Stimulated activated naive CD8-positive, alpha-beta T cell treated with anti-CD3 and anti-CD28 coated beads, Interleukin-15, Interleukin-2, amounts not matched to agents 100 U/mL and 50 U/mL, for 24 hours (primary cell): Measurements from ENCODE around the gene PLCL1.

Source experiments
- ATAC-seq: fragments of 150-1000 bp; cut with Tn5 transposase; one replicate; pipeline ENCODE4 v1.10.0; 2021
- DNase-seq: peaks from one replicate; pipeline ENCODE4 v3.0.0; 2021

Gene PLCL1

DNA sequence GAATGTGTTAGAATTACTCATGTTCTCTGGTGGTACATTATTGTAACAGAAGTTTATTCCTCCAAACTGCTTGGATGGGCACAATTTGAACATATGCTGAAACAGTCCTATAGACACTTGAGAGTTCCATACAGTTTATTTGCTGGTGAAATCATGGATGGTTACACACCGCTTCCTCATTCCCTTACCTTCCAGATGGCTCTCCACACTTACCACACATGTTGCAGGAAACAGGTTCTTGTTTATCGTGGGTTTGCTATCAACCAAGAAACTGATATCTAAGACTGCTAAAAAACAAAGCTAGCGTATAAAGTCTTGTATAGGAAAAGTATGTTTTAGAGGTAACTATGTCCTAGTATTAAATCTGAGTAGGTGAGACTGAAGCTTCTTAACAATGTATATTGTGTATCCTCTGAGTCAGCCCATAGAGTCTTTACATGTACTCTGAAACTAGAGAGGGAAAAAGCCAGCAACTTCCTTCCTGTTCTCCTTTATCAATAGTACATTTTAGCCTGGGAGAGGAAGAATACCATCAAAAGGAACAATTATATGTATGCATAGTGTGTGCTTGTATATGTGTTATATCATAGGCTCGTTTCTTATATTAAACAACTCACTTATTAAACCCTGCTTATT lies 313.1 kb downstream of the PLCL1 start:
- DNase-seq: no peak
- ATAC-seq: no peak

DNA sequence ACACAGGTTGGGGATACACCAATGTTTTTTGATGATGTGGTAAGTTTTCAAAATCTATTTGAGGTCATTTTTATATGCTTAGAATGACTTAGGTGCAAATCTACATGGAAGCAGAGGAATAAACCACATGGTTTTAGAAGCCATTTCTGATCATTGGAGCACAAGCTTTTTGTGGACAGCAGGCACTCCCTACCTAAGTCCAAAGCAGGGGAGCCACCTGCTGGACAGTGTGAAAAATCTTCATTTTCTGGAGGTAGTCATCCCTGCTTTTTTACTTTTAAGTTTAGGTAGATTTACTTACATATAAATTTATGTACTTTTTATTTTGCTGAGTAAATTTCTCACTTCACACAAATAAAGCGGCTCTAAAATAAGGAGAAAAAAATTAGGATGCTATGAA lies 323.2 kb downstream of the PLCL1 start:
- peak; percentile 51 for DNase-seq
- ATAC-seq: peak; percentile 61

DNA sequence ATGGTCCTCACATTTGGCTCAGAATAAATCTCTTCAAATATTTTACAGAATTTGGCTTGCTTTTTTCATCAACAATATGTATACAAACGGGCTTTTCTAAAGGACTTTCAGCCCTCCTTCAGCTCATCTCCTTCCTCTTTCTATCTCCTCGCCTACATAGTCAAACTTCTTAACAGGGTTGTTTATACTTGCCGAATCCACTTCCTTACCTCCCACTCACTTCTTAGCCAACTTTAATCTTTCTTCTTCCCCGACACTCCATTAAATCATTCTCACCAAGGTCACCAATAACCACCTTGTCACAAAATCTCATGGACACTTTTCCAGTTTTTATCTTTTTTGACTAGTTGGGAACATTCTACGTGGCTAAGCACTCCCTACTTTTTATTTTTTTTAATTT lies 325.2 kb downstream of the PLCL1 start:
- DNase-seq (no peak), ATAC-seq (no peak)

DNA sequence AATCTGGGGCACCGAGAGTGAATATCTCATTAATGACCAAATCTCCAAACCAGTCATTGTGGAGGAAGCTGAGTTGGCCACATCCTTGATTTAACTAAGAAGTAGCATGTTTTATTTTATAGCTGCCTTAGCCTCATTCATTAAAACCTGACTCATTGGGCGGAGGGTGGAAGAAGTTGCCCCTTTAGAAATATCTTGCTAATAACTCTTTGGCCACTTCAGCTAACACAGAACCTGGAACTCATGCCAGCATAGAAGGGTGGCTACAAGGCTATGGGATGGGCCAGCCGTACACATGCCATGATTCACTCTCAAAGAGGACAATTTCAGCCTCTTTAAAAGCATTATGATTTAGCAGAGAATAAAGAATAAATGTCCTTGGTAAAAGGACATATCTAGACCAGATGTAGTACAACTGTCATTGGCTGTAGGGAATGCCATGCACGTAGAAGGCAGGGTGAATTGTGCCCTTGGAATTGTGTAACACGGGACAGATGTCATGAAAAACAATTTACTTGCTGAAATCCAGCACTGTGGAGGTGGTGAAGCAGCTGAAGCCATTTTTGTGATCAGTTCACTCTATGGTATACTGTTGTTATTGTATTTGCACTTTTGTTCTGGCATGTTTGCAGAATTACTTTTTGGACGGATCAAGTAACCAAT lies 330.0 kb downstream of the PLCL1 start:
- no peak for DNase-seq

DNA sequence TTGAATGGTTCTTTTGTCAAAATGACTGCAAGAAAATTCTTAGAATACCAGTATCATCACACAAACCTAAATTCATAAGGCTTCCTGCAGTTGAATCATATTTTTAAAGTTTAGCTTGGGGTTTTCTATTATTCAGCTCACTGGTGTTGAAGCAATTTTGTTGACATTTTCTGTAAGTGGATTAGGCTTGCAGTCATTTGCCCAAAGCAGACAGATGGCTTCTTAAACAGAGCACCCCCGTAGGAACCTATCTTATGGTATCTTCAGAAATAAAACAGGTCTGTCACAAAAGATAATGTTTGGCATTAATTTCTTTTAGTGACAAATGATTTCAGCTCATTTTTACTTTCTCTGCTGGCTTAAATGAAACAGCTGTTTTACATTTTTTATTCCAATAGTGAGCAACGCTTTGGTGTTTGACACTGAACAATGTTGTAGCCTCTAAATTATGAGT lies 331.1 kb downstream of the PLCL1 start:
- no peak for DNase-seq
- no peak for ATAC-seq

More for the DNA sequence above, 330.0 kb downstream of the PLCL1 start:
- no peak for ATAC-seq

DNA sequence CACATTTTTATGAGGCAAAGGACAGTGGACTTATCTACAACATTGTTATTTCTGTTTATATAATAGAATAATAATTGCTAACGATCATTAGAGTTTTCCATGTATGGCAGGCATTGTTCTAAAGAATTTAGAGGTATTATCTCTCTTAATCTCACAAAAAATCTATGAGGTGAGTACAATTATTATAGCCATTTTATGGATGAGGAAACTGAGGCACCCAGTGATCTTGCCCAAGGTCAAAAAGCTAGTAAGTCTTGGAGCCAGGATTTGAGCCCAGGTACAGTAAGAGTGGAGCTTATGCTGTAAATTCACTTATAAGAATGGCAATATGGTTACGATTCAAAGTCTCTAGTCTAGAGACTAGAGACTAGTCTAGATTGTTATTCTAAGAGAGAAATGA lies 331.7 kb downstream of the PLCL1 start:
- DNase-seq: no peak
- no peak for ATAC-seq

DNA sequence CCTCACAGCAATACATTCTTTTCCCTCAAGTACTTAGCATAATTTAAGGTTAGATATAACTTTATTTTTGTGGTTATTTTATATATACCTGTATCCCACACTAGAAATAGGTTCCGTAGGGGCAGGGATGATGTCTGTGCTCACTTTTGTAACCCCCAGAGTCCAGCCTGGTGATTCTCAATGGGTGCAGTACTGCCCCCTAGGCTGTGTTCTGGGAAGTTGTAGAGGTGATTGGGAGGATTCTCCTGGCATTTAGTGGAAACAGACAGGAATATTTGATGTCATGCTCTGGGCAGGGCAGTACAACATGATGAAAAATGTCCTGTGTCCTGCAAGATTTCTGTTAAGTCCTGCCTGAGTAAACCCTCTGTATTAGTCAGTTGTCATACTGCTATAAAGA lies 333.3 kb downstream of the PLCL1 start:
- no peak for ATAC-seq

DNA sequence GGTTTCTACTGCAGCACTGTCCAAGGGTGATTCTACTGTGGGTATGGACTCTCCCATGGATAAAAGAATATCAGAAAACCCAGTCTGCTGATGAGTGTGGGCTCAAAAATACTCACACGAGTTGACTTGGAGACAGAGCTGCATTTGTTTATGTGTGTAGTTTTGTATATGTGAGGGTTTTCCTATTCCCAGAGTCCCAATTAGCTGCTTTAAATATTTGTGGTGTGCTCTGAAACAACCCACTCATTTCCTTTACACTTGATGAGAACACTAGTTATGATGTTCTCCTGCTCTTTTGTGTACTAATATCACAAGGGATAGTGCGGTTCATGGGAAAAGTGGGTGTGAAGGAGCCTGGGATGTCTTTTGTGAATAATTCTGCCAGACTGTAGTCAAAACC lies 337.3 kb downstream of the PLCL1 start:
- ATAC-seq (no peak), DNase-seq (no peak)

More for the DNA sequence above, 333.3 kb downstream of the PLCL1 start:
- DNase-seq: no peak

DNA sequence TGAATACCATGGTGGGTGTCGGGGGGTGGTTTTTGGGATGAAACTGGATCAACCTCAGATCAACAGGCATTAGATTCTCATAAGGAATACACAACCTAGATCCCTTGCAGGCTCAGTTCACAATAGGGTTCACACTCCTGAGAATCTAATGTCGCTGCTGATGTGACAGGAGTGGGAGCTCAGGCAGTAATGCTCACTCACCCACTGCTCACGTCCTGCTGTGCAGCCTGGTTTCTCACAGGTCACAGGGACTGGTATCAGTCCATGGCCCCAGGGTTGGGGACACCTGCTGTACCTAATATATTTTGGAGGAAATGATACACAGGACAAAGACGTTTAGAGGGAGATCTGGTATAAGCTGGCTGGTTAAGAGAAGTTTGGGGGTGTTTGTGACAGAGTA lies 338.8 kb downstream of the PLCL1 start:
- no peak for DNase-seq
- ATAC-seq: no peak

DNA sequence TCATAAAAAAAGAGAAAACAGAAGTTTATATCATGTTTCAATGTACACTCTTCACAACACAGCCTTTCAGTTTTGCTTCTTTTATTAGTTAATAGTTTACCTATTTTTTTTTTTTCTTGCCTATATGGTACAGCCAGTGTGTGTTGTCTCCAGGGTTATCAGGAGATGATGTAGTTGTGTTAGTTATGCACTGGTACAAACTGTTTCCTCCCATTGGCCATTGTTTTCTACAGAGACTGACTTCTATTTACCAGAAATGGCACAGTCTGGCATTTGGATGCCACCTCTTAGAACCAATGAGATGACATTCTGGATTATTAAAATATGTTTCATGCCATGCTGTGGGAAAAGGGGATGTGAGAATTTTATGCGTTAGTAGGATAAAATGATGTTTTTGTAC lies 339.4 kb downstream of the PLCL1 start:
- DNase-seq: no peak
- no peak for ATAC-seq

DNA sequence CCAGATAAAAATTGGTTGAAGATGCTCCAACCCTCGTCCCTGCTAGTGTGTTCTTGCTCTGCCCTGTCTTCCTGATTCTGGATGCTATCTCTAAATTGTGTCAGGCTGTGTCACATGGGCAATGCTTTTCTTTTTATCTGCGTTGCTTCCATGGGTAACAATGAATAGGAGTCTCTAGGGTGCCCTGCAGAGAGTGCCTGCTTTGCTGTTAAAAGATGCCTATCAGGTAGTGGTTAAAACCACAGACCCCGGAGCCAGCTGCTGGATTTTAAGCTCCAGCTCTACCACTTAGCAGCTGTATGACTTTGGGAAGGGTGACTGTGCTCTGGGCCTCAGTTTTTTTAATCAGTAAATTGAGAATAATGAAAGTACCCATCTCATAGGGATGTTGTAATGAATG lies 340.3 kb downstream of the PLCL1 start:
- ATAC-seq (peak; percentile 43), DNase-seq (no peak)

DNA sequence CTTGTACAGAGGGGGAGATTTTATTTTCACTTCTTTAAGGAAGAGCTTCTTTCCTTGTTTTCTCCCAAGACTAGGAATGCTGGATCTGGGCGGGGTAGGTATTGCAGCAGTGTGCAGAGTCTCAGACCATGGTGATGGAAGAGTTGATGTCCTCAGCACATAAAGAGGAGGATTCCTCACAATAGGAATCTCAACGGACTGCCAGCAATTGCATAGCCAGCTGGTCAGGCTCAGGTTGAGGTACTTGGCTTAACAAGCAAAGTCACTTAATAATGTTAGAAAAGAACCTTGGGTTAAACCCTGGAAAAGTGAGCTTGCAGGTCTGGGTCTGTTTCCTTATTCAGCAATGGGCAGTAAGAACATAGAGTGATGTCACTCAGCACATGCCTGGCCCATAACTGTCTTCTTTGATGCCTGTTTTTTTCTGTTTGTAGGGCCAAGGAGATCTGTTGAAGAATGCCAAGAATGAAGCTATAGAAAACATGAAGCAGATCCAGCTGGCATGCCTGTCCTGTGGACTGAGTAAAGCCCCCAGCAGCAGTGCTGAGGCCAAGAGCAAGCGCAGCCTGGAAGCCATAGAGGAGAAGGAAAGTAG lies 342.1 kb downstream of the PLCL1 start:
- ATAC-seq: no peak
- no peak for DNase-seq

DNA sequence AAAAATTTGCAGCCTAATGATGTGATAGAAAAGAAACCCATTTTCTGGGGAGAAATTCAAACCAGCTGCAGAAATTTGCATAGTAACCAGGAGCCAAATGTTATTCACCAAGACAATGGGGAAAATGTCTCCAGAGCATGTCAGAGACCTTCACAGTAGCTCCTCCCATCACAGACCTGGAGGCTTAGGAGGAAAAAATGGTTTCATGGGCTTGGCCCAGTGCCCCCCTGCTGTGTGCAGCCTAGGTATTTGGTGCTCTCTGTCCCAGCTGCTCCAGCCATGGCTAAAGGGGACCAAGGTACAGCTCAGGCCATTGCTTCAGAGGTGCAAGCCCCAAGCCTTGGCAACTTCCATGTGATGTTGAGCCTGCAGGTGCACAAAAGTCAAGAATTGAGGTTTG lies 352.9 kb downstream of the PLCL1 start:
- ATAC-seq (no peak), DNase-seq (no peak)

DNA sequence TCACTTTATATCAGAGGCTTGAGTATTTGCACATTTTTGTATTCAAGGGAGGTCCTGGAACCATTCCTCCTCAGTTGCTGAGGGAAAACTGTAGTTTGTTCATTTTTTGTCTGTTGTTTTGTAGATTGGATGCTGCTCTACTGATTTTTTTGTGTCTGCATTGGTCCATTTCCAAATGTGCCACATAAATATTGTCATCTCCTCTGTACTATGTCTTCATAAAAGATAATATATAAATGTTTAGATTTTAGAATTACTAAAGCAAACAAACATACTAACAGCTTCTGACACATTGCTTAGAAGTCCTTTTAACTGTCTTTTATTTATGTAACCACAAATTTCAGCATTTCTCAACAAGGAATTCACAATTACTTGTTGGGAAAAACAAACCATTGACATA lies 356.8 kb downstream of the PLCL1 start:
- DNase-seq (no peak), ATAC-seq (no peak)

DNA sequence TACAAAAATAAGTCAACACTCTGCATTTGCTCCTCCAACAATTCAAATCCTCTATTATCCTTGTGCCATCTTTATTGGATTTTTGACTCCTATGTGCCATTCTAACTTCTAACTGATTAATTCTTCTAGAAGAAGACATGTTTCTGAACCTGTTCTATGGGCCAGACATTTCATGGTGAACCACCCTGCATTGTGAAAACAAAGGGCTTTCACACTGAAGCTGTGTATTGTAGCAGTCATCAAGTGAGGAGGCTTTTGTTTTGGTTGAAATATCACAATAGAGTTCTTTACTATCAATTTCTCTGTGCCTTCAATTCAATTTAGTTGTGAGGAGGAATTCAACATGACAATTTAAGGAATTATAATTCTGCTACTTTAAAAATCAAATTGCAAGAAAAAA lies 357.9 kb downstream of the PLCL1 start:
- DNase-seq (no peak), ATAC-seq (no peak)

DNA sequence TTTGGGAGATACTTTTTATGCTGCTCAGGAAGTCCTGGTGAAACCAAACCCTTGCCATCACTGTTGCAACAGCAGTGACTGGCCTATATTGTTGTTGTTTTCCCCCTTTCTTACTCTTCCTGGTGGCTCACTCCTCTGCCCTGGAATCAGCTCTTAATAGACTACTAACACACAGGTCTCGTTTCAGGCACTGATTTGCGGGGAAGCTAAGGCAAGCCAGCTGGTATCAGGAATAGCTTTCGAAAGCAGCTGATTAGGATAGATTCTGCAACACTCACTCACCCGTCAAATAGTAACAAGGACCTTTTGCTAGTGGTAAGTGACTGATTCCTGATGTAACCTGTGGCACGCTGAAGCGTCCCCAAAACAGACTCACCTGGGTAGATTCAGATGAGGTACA lies 360.4 kb downstream of the PLCL1 start:
- no peak for DNase-seq
- no peak for ATAC-seq

DNA sequence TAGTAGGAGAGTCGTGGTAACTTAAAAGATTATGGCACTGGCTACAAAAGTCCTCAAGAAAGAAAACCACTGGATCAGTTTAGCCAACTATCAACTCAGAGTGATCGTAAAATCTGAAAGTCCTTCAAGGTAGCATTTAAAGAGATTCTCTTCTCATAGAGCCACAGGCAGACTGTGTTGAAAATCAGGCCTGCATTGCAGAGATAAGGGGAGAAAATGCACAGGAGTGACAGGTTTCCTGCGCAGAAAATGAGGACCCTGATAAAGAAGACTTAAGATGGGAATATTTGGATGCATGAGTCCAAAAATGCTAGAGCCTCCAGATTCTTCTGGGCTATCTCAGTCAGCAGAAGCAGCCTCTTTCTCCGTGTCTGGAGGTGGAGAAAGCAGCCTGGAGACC lies 360.9 kb downstream of the PLCL1 start:
- no peak for DNase-seq

DNA sequence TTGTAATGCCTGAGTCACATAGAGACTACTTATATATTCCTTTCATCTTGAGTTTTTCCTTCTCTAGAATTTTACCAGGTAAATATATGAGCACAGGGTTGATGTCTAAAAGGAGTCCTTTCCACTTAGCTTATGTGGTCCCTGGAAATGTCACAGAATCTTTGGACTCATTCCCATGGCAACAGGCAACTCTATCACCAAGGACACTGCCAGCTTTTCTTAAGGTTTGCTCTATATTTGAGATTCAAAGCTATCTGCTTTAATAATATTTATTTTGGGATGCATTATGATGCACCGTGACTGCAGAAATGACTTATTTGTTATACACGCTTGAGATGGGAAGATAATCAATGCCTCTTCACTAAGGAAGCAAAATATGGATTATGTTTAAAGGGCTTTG lies 363.0 kb downstream of the PLCL1 start:
- ATAC-seq: no peak

More for the DNA sequence above, 360.9 kb downstream of the PLCL1 start:
- no peak for ATAC-seq

DNA sequence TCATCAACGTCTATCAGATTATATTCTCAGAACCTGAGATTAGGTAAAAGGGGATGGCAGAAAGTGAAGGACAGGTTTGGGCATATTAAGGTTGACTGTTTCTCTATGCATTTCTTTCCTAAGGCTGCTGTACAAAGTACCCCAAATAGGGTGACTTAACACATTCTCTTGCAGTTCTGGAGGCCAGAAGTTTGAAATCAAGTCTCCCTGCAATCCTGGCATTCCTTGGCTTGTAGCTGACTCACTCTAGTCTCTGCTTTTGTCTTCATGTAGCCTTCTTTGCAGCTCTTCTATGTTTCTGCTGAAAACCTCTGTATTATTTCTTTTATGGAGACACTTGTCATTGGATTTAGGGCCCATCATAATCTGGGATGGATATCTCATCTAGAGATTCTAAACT lies 364.3 kb downstream of the PLCL1 start:
- DNase-seq (no peak), ATAC-seq (no peak)

More for the DNA sequence above, 363.0 kb downstream of the PLCL1 start:
- no peak for DNase-seq

DNA sequence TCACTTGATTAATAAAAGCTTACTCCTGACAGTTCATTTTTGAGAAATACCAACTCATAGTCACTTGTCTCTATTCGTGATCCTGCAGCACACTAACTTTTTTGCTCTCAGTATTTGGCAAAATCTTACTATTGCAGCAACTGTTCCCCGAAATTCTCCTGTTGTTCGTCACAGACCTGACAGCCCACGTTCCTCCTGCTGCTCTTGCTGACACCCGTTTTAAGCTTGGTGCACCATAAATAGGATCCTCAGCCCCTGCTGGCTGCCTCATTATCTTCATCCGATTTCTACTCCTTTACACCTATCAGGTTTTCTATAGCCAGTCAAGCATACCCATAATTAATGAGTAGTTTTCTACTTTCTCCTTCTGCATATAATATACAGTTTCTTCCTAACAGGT lies 368.8 kb downstream of the PLCL1 start:
- no peak for DNase-seq
- ATAC-seq: no peak

DNA sequence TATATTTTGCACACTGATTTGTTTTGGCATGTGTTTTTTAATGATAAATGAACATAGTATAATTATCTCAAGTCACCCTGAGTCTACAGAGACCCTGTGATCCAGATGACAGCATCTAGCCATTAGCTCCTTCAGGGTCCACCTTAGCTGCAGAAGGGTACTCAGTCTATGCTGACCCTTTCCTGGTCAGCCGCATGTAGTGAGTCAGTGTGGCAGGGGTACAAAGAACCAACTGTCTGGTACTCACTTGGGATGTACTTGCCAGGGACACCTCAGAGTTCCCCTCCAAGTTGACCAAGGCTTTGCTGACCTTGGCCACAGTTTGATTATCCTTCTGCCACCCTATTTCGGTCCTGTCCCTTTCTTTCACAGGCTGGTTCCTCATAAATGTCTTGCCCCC lies 369.5 kb downstream of the PLCL1 start:
- no peak for ATAC-seq
- no peak for DNase-seq

DNA sequence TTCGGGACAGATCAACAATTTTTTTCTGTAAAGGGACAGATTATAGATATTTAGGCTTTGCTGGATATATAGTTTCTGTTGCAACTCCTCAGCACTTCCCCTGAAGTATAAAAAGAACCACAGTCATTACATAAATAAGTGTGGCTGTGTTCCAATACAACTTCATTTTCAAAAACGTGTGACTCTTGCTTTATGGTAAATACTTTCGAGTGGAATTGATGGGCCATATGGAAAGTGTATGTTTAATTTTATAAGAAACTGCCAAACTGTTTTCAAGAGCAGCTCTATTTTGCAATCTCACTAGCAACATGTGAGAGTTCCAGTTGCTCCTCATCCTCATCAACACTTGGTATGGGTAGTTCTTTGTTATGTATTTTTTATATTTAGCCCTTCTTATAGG lies 370.9 kb downstream of the PLCL1 start:
- ATAC-seq: no peak
- no peak for DNase-seq

DNA sequence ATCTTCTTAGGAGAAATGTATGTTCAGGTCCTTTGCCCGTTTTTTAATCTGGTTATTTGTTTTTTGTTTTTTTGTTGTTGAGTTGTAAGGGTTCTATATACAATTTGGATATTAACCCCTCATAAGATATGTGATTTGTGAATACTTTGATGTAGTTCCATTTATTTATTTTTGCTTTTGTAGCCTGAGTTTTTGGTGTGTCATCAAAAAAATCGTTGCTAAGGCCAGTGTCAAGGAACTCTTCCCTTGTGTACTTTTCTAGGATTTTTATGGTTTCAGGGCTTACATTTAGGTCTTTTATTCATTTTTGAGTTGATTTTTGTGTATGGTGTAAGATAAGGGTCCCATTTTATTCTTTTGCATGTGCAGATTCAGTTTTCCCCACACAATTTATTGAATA lies 372.6 kb downstream of the PLCL1 start:
- DNase-seq: no peak
- ATAC-seq: no peak

DNA sequence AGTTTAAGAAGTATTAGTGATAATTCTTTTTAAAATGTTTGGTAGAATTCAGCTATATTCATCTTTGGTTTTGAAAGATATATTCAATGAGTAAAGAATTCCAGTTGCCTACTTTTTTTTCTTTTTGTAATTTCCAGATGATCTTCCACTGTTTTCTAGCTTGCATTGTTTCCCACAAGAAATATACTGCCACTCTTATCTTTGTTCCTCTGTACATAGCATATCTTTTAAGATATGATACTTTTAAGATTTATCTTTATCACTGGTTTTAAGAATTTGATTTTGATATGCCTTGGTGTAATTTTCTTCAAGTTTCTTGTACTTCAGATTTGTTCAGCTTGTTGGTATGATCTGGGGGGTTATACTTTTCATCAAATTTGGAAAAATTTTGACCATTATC lies 374.4 kb downstream of the PLCL1 start:
- ATAC-seq: no peak
- DNase-seq: no peak
